PC-9 (cell line): ENCODE data around the gene GSTO2. TPM values are rescaled to one million over a fixed set of nuclear protein-coding genes. Genes with fewer than 3 reads are reported as not detected.

Experiments used
- BruUV-seq: library from RNA; stranded (reverse); fragments of 400-500 nt; replicated peaks from 2 replicates; lab custom pipeline; 2021; lab: Mats Ljungman, UMichigan
- CTCF ChIA-PET: fragments of 300-600 bp; sonication (Branson Sonifier 250); formaldehyde crosslinking; loops from one replicate; lab custom pipeline; 2022; ENCODE audit warnings: antibody characterized with exemption; lab: Charles Lee
- POLR2A ChIA-PET: fragments of 300-600 bp; sonication (Branson Sonifier 250); formaldehyde crosslinking; loops from one replicate; lab custom pipeline; 2022; ENCODE audit warnings: antibody characterized with exemption; ENCODE audit not compliant: unreplicated experiment; lab: Charles Lee
- DNase-seq, 2 experiments: peaks; one replicate each; pipeline versions ENCODE4 v3.0.0 to v3.0.0-alpha.2; 2015 to 2022; ENCODE audit warnings: mixed read lengths in 1 of 2
- H2AFZ ChIP-seq: fragments of 200-600 bp; sonication (generic); 2 replicates; pipeline ENCODE4 v1.8.1; 2017; ENCODE audit warnings: antibody characterized with exemption
- H3F3A ChIP-seq: fragments of 200-600 bp; sonication (generic); 2 replicates; pipeline ENCODE4 v1.8.1; 2017; ENCODE audit warnings: antibody characterized with exemption, mild to moderate bottlenecking, low read depth; ENCODE audit not compliant: insufficient read depth
- H3K27ac ChIP-seq: fragments of 200-600 bp; sonication (generic); 2 replicates; pipeline ENCODE4 v1.6.1; 2016; ENCODE audit warnings: mixed run types
- H3K27me3 ChIP-seq: fragments of 200-600 bp; sonication (generic); 2 replicates; pipeline ENCODE4 v1.6.1; 2016; ENCODE audit warnings: low read depth, mixed run types; ENCODE audit not compliant: insufficient read depth
- H3K36me3 ChIP-seq: fragments of 200-600 bp; sonication (generic); 2 replicates; pipeline ENCODE4 v1.6.1; 2016; ENCODE audit warnings: low read depth, mixed run types
- H3K4me1 ChIP-seq: fragments of 200-600 bp; sonication (generic); replicated peaks from 2 replicates; pipeline ENCODE4 v1.6.1; 2016; ENCODE audit warnings: mixed run types; ENCODE audit not compliant: insufficient read depth
- H3K4me2 ChIP-seq: fragments of 200-600 bp; sonication (generic); 2 replicates; pipeline ENCODE4 v1.6.1; 2017; ENCODE audit warnings: mixed run types
- H3K4me3 ChIP-seq: fragments of 200-600 bp; sonication (generic); 2 replicates; pipeline ENCODE4 v1.6.1; 2016; ENCODE audit warnings: mixed run types
- H3K79me2 ChIP-seq: fragments of 200-600 bp; sonication (generic); 2 replicates; pipeline ENCODE4 v1.6.1; 2017; ENCODE audit warnings: low read depth, mixed run types
- H3K9me2 ChIP-seq: fragments of 200-600 bp; sonication (generic); 2 replicates; pipeline ENCODE4 v1.8.1; 2017; ENCODE audit warnings: mild to moderate bottlenecking; ENCODE audit not compliant: insufficient read depth
- H3K9me3 ChIP-seq: fragments of 200-600 bp; sonication (generic); 2 replicates; pipeline ENCODE4 v1.8.1; 2016; ENCODE audit warnings: low read depth; ENCODE audit not compliant: insufficient read depth
- H4K20me1 ChIP-seq: fragments of 200-600 bp; sonication (generic); 2 replicates; pipeline ENCODE4 v1.8.1; 2017; ENCODE audit not compliant: insufficient read depth
- EZH2 ChIP-seq: fragments of 200-600 bp; sonication (generic); IDR thresholded peaks from 2 replicates; pipeline ENCODE4 v1.8.0; 2017; ENCODE audit warnings: antibody characterized with exemption, low read depth
- intact Hi-C: fragments of 100-400 bp; cut with micrococcal nuclease; formaldehyde crosslinking; loops from one replicate; pipeline ENCODE4 v1.10.0; 2022; ENCODE audit not compliant: unreplicated experiment
- total RNA-seq: library from RNA; stranded (reverse); gene quantifications from 2 replicates; pipeline ENCODE4 v1.2.3, GENCODE V29; 2021
- TF ChIP-seq, protein P1 (sequence below): fragments of 200-600 bp; sonication (generic); conservative IDR thresholded peaks from 2 replicates; pipeline ENCODE4 v1.6.1; 2017; ENCODE audit warnings: mixed run types, antibody characterized with exemption, mild to moderate bottlenecking, moderate library complexity

Gene GSTO2
- total RNA-seq, 1 experiment from 2014 or later, result 3.3 TPM

DNA sequence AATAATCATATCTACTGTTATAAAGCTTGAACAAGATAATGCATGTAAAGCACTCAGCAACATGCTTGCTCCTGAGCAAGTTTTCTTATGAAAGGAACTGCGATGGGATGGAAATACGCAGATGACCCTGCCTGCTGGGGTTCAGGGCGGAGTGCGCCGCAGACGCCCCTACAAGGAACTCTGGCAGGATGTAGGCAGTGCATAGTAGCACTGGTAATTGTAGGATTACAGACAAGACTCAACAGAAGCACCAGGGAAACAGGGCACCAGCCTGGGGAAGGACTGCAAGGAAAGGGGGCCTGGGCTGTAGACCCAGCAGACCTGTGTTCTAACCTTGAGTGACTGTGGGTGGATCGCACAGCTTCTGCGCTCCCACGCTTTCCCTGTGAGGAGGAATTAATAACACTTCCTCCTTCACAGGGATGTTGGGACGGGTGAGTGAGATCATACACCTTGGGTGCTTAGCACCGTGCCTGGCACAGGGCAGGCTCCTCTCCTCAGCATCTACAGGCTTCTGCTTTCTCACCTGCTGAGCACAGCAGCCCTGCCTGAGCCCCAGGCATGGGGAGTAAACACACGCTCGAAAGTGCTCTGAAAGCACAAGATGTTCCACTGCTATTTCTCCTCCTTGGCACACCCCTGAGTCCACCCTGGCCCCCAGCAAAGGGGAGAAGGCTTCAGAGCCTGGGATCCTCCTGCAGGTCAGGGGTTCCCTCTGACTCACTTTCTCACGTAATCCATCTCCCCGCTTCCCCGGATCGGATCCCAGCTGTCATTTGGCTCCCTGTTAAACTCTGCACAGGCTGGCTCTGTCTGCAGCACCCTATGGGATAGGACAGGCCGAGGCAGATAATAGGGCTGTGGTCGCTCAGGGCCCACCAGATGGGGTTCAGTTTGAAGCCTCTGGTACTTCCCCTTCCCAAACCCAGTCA, 50.1 kb downstream of the GSTO2 start:
- peaks cover 55% of the 10 kb centered on the region for H3K79me2 ChIP-seq
- no peaks in the 10 kb centered on the region for H3K9me3 ChIP-seq
- H3K9me2 ChIP-seq, result no peaks in the 10 kb centered on the region
- intact Hi-C loops, result no loop called here
- H4K20me1 ChIP-seq, result no peaks in the 10 kb centered on the region
- CTCF ChIA-PET, result no interaction called here
- H3K4me2 ChIP-seq, result no peak overlapping the region
- no peaks in the 10 kb centered on the region for H3F3A ChIP-seq
- H3K4me1 ChIP-seq, result peaks cover 6% of the 10 kb centered on the region; the same call in 1 of the 2 replicates
- TF ChIP-seq EZH2, result no peak
- TF ChIP-seq, protein P1, sequence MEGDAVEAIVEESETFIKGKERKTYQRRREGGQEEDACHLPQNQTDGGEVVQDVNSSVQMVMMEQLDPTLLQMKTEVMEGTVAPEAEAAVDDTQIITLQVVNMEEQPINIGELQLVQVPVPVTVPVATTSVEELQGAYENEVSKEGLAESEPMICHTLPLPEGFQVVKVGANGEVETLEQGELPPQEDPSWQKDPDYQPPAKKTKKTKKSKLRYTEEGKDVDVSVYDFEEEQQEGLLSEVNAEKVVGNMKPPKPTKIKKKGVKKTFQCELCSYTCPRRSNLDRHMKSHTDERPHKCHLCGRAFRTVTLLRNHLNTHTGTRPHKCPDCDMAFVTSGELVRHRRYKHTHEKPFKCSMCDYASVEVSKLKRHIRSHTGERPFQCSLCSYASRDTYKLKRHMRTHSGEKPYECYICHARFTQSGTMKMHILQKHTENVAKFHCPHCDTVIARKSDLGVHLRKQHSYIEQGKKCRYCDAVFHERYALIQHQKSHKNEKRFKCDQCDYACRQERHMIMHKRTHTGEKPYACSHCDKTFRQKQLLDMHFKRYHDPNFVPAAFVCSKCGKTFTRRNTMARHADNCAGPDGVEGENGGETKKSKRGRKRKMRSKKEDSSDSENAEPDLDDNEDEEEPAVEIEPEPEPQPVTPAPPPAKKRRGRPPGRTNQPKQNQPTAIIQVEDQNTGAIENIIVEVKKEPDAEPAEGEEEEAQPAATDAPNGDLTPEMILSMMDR, result no peak
- no peak overlapping the region for H3K27ac ChIP-seq
- no TSS peak for BruUV-seq
- no peaks in the 10 kb centered on the region for H3K27me3 ChIP-seq
- H3K4me3 ChIP-seq, result no peak overlapping the region
- 0 out of 2 replicates have a peak, but pooled peaks cover 1% of the 10 kb centered on the region for H3K36me3 ChIP-seq
- DNase-seq, result no peak
- POLR2A ChIA-PET, result no interaction called here
- no peak overlapping the region for H2AFZ ChIP-seq

DNA sequence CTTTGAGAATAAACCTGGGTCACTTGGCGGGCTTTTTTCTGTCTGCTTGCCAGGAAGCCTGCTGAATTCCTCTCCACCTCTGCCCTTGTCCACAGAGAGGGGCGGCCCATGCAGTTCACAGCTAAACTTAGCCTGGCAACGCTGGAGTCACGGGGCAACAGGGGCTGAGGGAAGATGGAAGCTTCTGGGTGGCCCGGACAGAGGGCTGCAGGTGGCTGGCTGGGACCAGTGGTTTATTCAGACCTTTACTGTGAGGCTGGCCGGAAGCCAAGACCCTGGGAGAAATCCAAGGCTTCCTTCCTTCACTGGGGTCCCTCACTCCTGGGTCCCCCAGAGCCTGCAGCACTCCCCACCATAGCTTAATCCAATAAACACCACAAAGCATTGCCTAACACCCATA, 52.2 kb downstream of the GSTO2 start:
- ChIA-PET CTCF (interaction anchor here (0.6 kb wide), 1 partner anchor 139 kb away, joined by 3 read pairs; no protein-coding TSS in a partner anchor), POLR2A (no interaction called here)
- Histone ChIP-seq H2AFZ (no peak overlapping the region), H3K36me3 (no peaks in the 10 kb centered on the region), H3K9me3 (no peaks in the 10 kb centered on the region), H4K20me1 (no peaks in the 10 kb centered on the region), H3K4me2 (no peak overlapping the region), H3K4me3 (no peak overlapping the region), H3K4me1 (peaks cover 6% of the 10 kb centered on the region; the same call in 1 of the 2 replicates), H3K27ac (no peak overlapping the region), H3K27me3 (no peaks in the 10 kb centered on the region), H3K9me2 (no peaks in the 10 kb centered on the region), H3F3A (no peaks in the 10 kb centered on the region), H3K79me2 (peaks cover 77% of the 10 kb centered on the region)
- no peak for DNase-seq
- no peak for TF ChIP-seq EZH2
- TF ChIP-seq, protein P1, result no peak
- no TSS peak for BruUV-seq
- intact Hi-C loops, result no loop called here

DNA sequence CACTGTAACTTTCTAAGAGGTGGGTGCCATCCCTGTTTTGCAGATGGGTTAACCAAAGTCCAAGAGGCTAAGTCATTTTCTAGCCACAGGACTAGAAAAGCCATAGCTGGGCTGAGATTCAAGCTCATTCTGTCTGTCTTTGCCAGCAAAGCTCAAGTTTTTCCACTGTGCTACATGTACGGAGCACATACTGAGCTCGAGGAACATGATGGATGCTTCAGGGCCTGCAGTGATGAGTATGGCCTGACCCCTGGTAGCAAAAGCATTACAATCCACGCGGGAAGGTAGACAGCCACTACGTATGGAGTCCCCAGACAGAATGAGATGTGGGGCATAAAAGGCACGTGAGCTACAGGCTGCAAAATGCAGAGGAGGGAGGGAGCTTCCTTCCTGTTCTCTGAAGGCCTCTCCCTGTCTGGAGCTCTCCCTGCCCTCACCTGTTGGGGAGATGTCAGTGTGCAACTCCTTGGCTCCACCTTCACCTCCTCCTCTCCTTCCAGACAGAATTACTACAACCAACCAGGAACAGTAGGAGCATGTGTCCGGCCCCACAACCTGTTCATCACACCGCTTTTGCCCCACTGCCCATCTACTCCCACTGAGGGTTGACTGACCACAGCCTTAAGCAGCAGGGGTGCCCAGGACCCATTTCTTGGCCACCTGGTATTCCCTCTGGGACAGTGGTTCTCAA, 52.9 kb downstream of the GSTO2 start:
- Histone ChIP-seq H3K4me2 (no peak overlapping the region), H2AFZ (no peak overlapping the region), H3K9me2 (no peaks in the 10 kb centered on the region), H3K27me3 (no peaks in the 10 kb centered on the region), H4K20me1 (no peaks in the 10 kb centered on the region), H3K4me3 (no peak overlapping the region), H3F3A (no peaks in the 10 kb centered on the region), H3K36me3 (no peaks in the 10 kb centered on the region), H3K27ac (no peak overlapping the region), H3K4me1 (peaks cover 6% of the 10 kb centered on the region; the same call in 1 of the 2 replicates), H3K9me3 (no peaks in the 10 kb centered on the region), H3K79me2 (peaks cover 80% of the 10 kb centered on the region)
- DNase-seq, result no peak
- intact Hi-C loops, result no loop called here
- POLR2A ChIA-PET, result no interaction called here
- CTCF ChIA-PET, result no interaction called here
- TF ChIP-seq EZH2, result no peak
- TF ChIP-seq, protein P1, result no peak
- BruUV-seq, result no TSS peak
